GM23338 (cell line): Measurements from ENCODE around the gene GSN.

Experiments
- CTCF ChIP-seq, 2 experiments: fragments of 200-600 bp in 1 of 2; sonication (generic) in 1 of 2; conservative IDR thresholded peaks; 2 replicates each; pipeline versions ENCODE4 v1.5.1 to v1.6.1; 2016 to 2017; ENCODE audit warnings: antibody characterized with exemption in 2 of 2, low read depth in 2 of 2, mild to moderate bottlenecking in 2 of 2, moderate library complexity in 1 of 2
- EZH2 ChIP-seq: fragments of 200-600 bp; sonication (generic); IDR thresholded peaks from one replicate; pipeline ENCODE4 v1.8.0; 2017; ENCODE audit warnings: antibody characterized with exemption, mild to moderate bottlenecking, low read depth; ENCODE audit not compliant: unreplicated experiment
- JUNB ChIP-seq: IDR thresholded peaks from one replicate; pipeline ENCODE4 v1.6.1; 2016; ENCODE audit warnings: antibody characterized with exemption; ENCODE audit not compliant: unreplicated experiment

GRCh38 chr9:121285835-121286687, 18.1 kb downstream of the GSN start:
- TF ChIP-seq CTCF (conservative IDR thresholded peaks at IDR 0.05; ENCODE audit: low read depth in 2 of 2) (no peak), EZH2 (no peak), JUNB (no peak)
